T-helper 1 cell treated with Interleukin-12 subunit alpha and Interleukin-12 subunit beta and Interleukin-4 antibody, amounts not matched to agents 30 μg/mL and 1 μg/mL, for 36 hours (primary cell): Measurements from ENCODE around the gene COP1.
"Not testable (repeated sequence)": the region's sequence is repeated elsewhere in the genome, so short reads cannot be mapped to it uniquely, and the experiment has no call there.

Experiments used
- H3K27ac Mint-ChIP-seq: one replicate; pipeline ENCODE4 v1.8.0; 2021; ENCODE audit warnings: mild to moderate bottlenecking, mixed read lengths
- H3K27me3 Mint-ChIP-seq: one replicate; pipeline ENCODE4 v1.8.0; 2021; ENCODE audit warnings: low read depth, mixed read lengths
- H3K36me3 Mint-ChIP-seq: one replicate; pipeline ENCODE4 v1.8.0; 2021; ENCODE audit warnings: low read depth, mixed read lengths
- H3K4me1 Mint-ChIP-seq: one replicate; pipeline ENCODE4 v1.8.0; 2021; ENCODE audit warnings: low read depth, mixed read lengths
- H3K4me3 Mint-ChIP-seq: one replicate; pipeline ENCODE4 v1.8.0; 2021; ENCODE audit warnings: mild to moderate bottlenecking, moderate library complexity, mixed read lengths
- H3K9me3 Mint-ChIP-seq: one replicate; pipeline ENCODE4 v1.8.0; 2021; ENCODE audit warnings: mixed read lengths

COP1 gene

GRCh38 chr1:176206961-176207902 lies at the start of gene COP1:
Gene COP1, minus strand, starts transcription at chr1:176207286. Its CDS starts 308 bp downstream, at chr1:176206978.
- Mint-ChIP-seq H3K9me3 (no peaks in the 10 kb centered on the region), H3K27me3 (no peaks in the 10 kb centered on the region), H3K36me3 (peaks cover 8% of the 10 kb centered on the region), H3K4me3 (peak within 1 kb of the TSS; percentile 100), H3K27ac (peak within 1 kb of the TSS; percentile 99), H3K4me1 (peaks cover 27% of the 10 kb centered on the region)

- no peaks in the 10 kb centered on the region for H3K27me3 Mint-ChIP-seq
- no peaks in the 10 kb centered on the region for H3K36me3 Mint-ChIP-seq
- no peaks in the 10 kb centered on the region for H3K9me3 Mint-ChIP-seq
- no peak overlapping the region for H3K27ac Mint-ChIP-seq
- no peak overlapping the region for H3K4me3 Mint-ChIP-seq
- no peaks in the 10 kb centered on the region for H3K4me1 Mint-ChIP-seq
These were observed 45.1 kb upstream of the COP1 start for GRCh38 chr1:176252191-176252590.

GRCh38 chr1:176244851-176245250 lies 37.8 kb upstream of the COP1 start:
- Mint-ChIP-seq H3K4me3 (no peak overlapping the region), H3K27me3 (no peaks in the 10 kb centered on the region), H3K9me3 (no peaks in the 10 kb centered on the region), H3K36me3 (no peaks in the 10 kb centered on the region), H3K27ac (no peak overlapping the region), H3K4me1 (no peaks in the 10 kb centered on the region)

GRCh38 chr1:176243746-176244145 lies 36.7 kb upstream of the COP1 start:
- Mint-ChIP-seq H3K27ac (no peak overlapping the region), H3K9me3 (no peaks in the 10 kb centered on the region), H3K4me3 (no peak overlapping the region), H3K4me1 (no peaks in the 10 kb centered on the region), H3K27me3 (no peaks in the 10 kb centered on the region), H3K36me3 (no peaks in the 10 kb centered on the region)

GRCh38 chr1:176241385-176242015 lies 34.4 kb upstream of the COP1 start:
- Mint-ChIP-seq H3K36me3 (no peaks in the 10 kb centered on the region), H3K27ac (no peak overlapping the region), H3K4me1 (no peaks in the 10 kb centered on the region), H3K27me3 (no peaks in the 10 kb centered on the region), H3K4me3 (no peak overlapping the region), H3K9me3 (no peaks in the 10 kb centered on the region)

GRCh38 chr1:176233657-176234056 lies 26.6 kb upstream of the COP1 start:
- H3K4me3 Mint-ChIP-seq, H3K36me3 Mint-ChIP-seq, H3K27ac Mint-ChIP-seq, H3K9me3 Mint-ChIP-seq, H3K4me1 Mint-ChIP-seq, H3K27me3 Mint-ChIP-seq: not testable (repeated sequence)

GRCh38 chr1:176227579-176227978 lies 20.5 kb upstream of the COP1 start:
- no peak overlapping the region for H3K4me3 Mint-ChIP-seq
- no peak overlapping the region for H3K27ac Mint-ChIP-seq
- H3K9me3 Mint-ChIP-seq = no peaks in the 10 kb centered on the region
- no peaks in the 10 kb centered on the region for H3K4me1 Mint-ChIP-seq
- no peaks in the 10 kb centered on the region for H3K27me3 Mint-ChIP-seq
- H3K36me3 Mint-ChIP-seq = no peaks in the 10 kb centered on the region

- Mint-ChIP-seq H3K9me3 (no peaks in the 10 kb centered on the region), H3K36me3 (no peaks in the 10 kb centered on the region), H3K4me3 (no peak overlapping the region), H3K27ac (no peak overlapping the region), H3K4me1 (no peaks in the 10 kb centered on the region), H3K27me3 (no peaks in the 10 kb centered on the region)
These were observed 18.8 kb upstream of the COP1 start for GRCh38 chr1:176225911-176226310.

- no peaks in the 10 kb centered on the region for H3K9me3 Mint-ChIP-seq
- no peaks in the 10 kb centered on the region for H3K36me3 Mint-ChIP-seq
- no peak overlapping the region for H3K27ac Mint-ChIP-seq
- H3K27me3 Mint-ChIP-seq = no peaks in the 10 kb centered on the region
- no peak overlapping the region for H3K4me3 Mint-ChIP-seq
- H3K4me1 Mint-ChIP-seq = no peaks in the 10 kb centered on the region
These were observed 18.4 kb upstream of the COP1 start for GRCh38 chr1:176225479-176225875.

- H3K9me3 Mint-ChIP-seq = no peaks in the 10 kb centered on the region
These were observed 15.1 kb upstream of the COP1 start for GRCh38 chr1:176222196-176222595.

GRCh38 chr1:176220100-176220689 lies 13.1 kb upstream of the COP1 start:
- no peak overlapping the region for H3K4me3 Mint-ChIP-seq
- H3K9me3 Mint-ChIP-seq = no peaks in the 10 kb centered on the region
- H3K27me3 Mint-ChIP-seq = peaks cover 3% of the 10 kb centered on the region
- H3K4me1 Mint-ChIP-seq = no peaks in the 10 kb centered on the region
- H3K36me3 Mint-ChIP-seq = no peaks in the 10 kb centered on the region
- H3K27ac Mint-ChIP-seq = no peak overlapping the region

More at GRCh38 chr1:176222196-176222595, 15.1 kb upstream of the COP1 start:
- Mint-ChIP-seq H3K36me3 (no peaks in the 10 kb centered on the region), H3K4me3 (no peak overlapping the region), H3K27me3 (no peaks in the 10 kb centered on the region), H3K4me1 (no peaks in the 10 kb centered on the region), H3K27ac (no peak overlapping the region)

- no peaks in the 10 kb centered on the region for H3K4me1 Mint-ChIP-seq
- no peaks in the 10 kb centered on the region for H3K36me3 Mint-ChIP-seq
- no peaks in the 10 kb centered on the region for H3K9me3 Mint-ChIP-seq
- H3K4me3 Mint-ChIP-seq = no peak overlapping the region
- H3K27me3 Mint-ChIP-seq = peaks cover 8% of the 10 kb centered on the region
- no peak overlapping the region for H3K27ac Mint-ChIP-seq
These were observed 10.5 kb upstream of the COP1 start for GRCh38 chr1:176217461-176218099.

GRCh38 chr1:176216031-176216430 lies 8.9 kb upstream of the COP1 start:
- peaks cover 8% of the 10 kb centered on the region for H3K27me3 Mint-ChIP-seq
- no peaks in the 10 kb centered on the region for H3K36me3 Mint-ChIP-seq
- no peaks in the 10 kb centered on the region for H3K4me1 Mint-ChIP-seq
- no peak overlapping the region for H3K27ac Mint-ChIP-seq
- H3K9me3 Mint-ChIP-seq = no peaks in the 10 kb centered on the region
- no peak overlapping the region for H3K4me3 Mint-ChIP-seq

- Mint-ChIP-seq H3K27ac (no peak overlapping the region), H3K36me3 (no peaks in the 10 kb centered on the region), H3K9me3 (no peaks in the 10 kb centered on the region), H3K4me1 (peaks cover 9% of the 10 kb centered on the region), H3K4me3 (no peak overlapping the region), H3K27me3 (peaks cover 8% of the 10 kb centered on the region)
These were observed 4.5 kb upstream of the COP1 start for GRCh38 chr1:176211396-176212165.
